ENCODE measurements around the gene GJA5. TPM values are rescaled to one million over a fixed set of nuclear protein-coding genes. Genes with fewer than 3 reads are reported as not detected.

Gene GJA5
- total RNA-seq, 1 donor from 2014 or later = 0.27 TPM

DNA sequence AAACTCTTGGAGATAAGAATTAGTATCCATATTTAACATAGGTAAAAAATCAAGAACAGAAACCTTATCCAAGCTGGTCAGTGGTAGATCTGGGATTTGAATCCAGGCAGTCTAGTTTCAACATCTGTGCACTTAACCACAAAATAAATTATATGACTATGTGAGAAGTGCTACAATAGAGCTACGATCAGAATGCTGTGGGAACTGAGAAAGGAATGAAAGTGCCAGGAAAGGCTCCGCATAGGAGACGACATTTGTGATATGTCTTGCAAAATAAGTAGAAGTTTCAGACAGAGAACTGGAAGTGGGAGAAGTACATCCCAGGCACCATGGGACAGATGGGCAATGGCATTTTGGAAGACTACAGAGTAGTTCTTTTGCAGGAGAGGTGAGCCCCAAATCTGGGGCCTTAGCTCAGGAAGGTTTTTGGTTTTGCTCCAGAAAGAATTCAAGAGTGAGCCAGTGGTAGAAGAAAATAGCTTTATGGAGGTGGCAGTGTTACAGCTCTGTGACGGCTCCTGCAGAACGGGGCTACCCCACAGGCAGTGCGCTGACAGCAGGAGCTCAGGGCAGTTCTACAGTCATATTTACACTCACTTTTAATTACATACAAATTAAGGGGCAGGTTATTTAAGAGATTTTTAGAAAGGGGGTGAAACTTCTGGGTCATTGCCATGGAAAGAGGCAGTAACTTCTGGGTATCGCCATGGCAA lies 25.5 kb upstream of the GJA5 start:
- Mint-ChIP-seq H3K27me3 (ENCODE audit: low read depth, unreplicated experiment) (peaks cover 30% of the 10 kb centered on the region), H3K4me3 (ENCODE audit: unreplicated experiment) (no peak overlapping the region), H3K36me3 (ENCODE audit: low read depth, unreplicated experiment) (no peaks in the 10 kb centered on the region), H3K9me3 (ENCODE audit: unreplicated experiment) (peaks cover 11% of the 10 kb centered on the region), H3K4me1 (ENCODE audit: low read depth, unreplicated experiment) (no peaks in the 10 kb centered on the region), H3K27ac (ENCODE audit: unreplicated experiment) (no peak overlapping the region)
- no peak overlapping the region for H3K4me3 ChIP-seq (ENCODE audit: insufficient read depth, low read depth, low read length)
- TF ChIP-seq EZH2 (IDR thresholded peaks at IDR 0.05; ENCODE audit: insufficient read depth, low read length) = no peak
- TF ChIP-seq, protein P1, sequence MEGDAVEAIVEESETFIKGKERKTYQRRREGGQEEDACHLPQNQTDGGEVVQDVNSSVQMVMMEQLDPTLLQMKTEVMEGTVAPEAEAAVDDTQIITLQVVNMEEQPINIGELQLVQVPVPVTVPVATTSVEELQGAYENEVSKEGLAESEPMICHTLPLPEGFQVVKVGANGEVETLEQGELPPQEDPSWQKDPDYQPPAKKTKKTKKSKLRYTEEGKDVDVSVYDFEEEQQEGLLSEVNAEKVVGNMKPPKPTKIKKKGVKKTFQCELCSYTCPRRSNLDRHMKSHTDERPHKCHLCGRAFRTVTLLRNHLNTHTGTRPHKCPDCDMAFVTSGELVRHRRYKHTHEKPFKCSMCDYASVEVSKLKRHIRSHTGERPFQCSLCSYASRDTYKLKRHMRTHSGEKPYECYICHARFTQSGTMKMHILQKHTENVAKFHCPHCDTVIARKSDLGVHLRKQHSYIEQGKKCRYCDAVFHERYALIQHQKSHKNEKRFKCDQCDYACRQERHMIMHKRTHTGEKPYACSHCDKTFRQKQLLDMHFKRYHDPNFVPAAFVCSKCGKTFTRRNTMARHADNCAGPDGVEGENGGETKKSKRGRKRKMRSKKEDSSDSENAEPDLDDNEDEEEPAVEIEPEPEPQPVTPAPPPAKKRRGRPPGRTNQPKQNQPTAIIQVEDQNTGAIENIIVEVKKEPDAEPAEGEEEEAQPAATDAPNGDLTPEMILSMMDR (IDR thresholded peaks at IDR 0.05; ENCODE audit: insufficient read depth, low read depth, low read length) = no peak
- DNase-seq (ENCODE audit: low read depth) (peak; percentile 10), FAIRE-seq (no peak)
- H3K9ac ChIP-seq (ENCODE audit: low read length) = no peak overlapping the region
- H3K27ac ChIP-seq (ENCODE audit: low read depth, low read length) = no peak overlapping the region
- H4K20me1 ChIP-seq (ENCODE audit: insufficient read depth, low read length) = no peaks in the 10 kb centered on the region
- no peak overlapping the region for H3K4me2 ChIP-seq (ENCODE audit: low read length)
- no peak overlapping the region for H2AFZ ChIP-seq (ENCODE audit: low read depth, low read length)
- peaks cover 3% of the 10 kb centered on the region for H3K27me3 ChIP-seq (ENCODE audit: insufficient read depth, low read length)
- H3K9me3 ChIP-seq (ENCODE audit: insufficient read depth, low read depth, low read length) = no peaks in the 10 kb centered on the region
- no peaks in the 10 kb centered on the region for H3K4me1 ChIP-seq (ENCODE audit: insufficient read depth, low read length)
- no peaks in the 10 kb centered on the region for H3K79me2 ChIP-seq (ENCODE audit: insufficient read depth, low read length)
- H3K36me3 ChIP-seq (ENCODE audit: insufficient read depth, low read length) = no peaks in the 10 kb centered on the region

DNA sequence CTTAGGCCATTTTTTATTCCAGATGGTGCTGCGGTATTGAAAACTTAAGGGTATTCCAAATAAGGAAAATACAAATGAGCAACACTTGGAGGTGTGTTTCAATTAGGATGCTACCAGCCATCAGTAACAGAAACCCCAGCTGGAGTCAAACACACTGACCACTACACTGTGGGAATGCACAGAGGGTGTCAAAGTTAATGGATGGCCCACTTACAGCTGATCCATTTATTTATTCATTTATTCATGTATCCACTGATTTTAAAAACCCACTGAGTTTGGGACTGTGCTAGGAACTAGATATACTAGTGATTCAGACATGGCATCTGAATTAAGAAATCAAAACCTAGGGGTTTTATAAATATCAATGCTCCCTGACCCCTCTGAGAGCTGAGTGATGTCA lies 24.5 kb upstream of the GJA5 start:
- Mint-ChIP-seq H3K27me3 (ENCODE audit: low read depth, unreplicated experiment) (peaks cover 30% of the 10 kb centered on the region), H3K27ac (ENCODE audit: unreplicated experiment) (no peak overlapping the region), H3K9me3 (ENCODE audit: unreplicated experiment) (peaks cover 8% of the 10 kb centered on the region), H3K36me3 (ENCODE audit: low read depth, unreplicated experiment) (no peaks in the 10 kb centered on the region), H3K4me1 (ENCODE audit: low read depth, unreplicated experiment) (no peaks in the 10 kb centered on the region), H3K4me3 (ENCODE audit: unreplicated experiment) (no peak overlapping the region)
- no peak for TF ChIP-seq EZH2 (IDR thresholded peaks at IDR 0.05; ENCODE audit: insufficient read depth, low read length)
- TF ChIP-seq, protein P1 (IDR thresholded peaks at IDR 0.05; ENCODE audit: insufficient read depth, low read depth, low read length) = no peak
- H3K27me3 ChIP-seq (ENCODE audit: insufficient read depth, low read length) = peaks cover 3% of the 10 kb centered on the region
- H3K9me3 ChIP-seq (ENCODE audit: insufficient read depth, low read depth, low read length) = no peaks in the 10 kb centered on the region
- H3K9ac ChIP-seq (ENCODE audit: low read length) = no peak overlapping the region
- H4K20me1 ChIP-seq (ENCODE audit: insufficient read depth, low read length) = no peaks in the 10 kb centered on the region
- no peak overlapping the region for H2AFZ ChIP-seq (ENCODE audit: low read depth, low read length)
- FAIRE-seq (no peak), DNase-seq (ENCODE audit: low read depth) (peak; percentile 8)
- no peak overlapping the region for H3K4me3 ChIP-seq (ENCODE audit: insufficient read depth, low read depth, low read length)
- H3K4me2 ChIP-seq (ENCODE audit: low read length) = no peak overlapping the region
- H3K79me2 ChIP-seq (ENCODE audit: insufficient read depth, low read length) = no peaks in the 10 kb centered on the region
- H3K27ac ChIP-seq (ENCODE audit: low read depth, low read length) = no peak overlapping the region
- no peaks in the 10 kb centered on the region for H3K4me1 ChIP-seq (ENCODE audit: insufficient read depth, low read length)
- H3K36me3 ChIP-seq (ENCODE audit: insufficient read depth, low read length) = no peaks in the 10 kb centered on the region

DNA sequence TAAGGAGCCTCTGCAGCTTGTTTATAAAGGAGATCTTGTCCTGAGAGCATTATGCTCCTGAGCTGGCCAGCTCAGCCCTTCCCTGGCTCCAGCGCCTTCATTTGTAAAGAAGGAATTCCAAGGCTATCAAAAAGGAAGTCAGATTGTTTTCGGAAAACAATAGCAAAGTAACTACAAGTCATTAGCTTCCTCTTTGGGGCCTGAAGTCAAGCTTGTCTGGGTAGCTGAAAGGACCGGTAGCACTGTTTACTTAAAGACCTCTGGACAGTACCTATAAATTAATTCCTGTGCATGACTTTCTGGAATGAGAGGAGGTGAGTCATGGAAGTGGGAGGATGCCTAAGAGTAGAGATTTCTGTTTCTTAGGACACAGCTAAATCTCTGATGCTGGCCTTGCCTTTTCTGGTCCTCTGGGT lies 20.7 kb upstream of the GJA5 start:
- no peak for FAIRE-seq
- H3K4me3 Mint-ChIP-seq (ENCODE audit: unreplicated experiment) = no peak overlapping the region

More for the DNA sequence above, 20.7 kb upstream of the GJA5 start:
- DNase-seq (ENCODE audit: low read depth) = peak; percentile 25
- Mint-ChIP-seq H3K4me1 (ENCODE audit: low read depth, unreplicated experiment) (no peaks in the 10 kb centered on the region), H3K9me3 (ENCODE audit: unreplicated experiment) (peaks cover under 1% of the 10 kb centered on the region), H3K36me3 (ENCODE audit: low read depth, unreplicated experiment) (no peaks in the 10 kb centered on the region), H3K27me3 (ENCODE audit: low read depth, unreplicated experiment) (peaks cover 5% of the 10 kb centered on the region), H3K27ac (ENCODE audit: unreplicated experiment) (no peak overlapping the region)
- H3K9ac ChIP-seq (ENCODE audit: low read length) = no peak overlapping the region
- H3K36me3 ChIP-seq (ENCODE audit: insufficient read depth, low read length) = no peaks in the 10 kb centered on the region
- TF ChIP-seq, protein P1 (IDR thresholded peaks at IDR 0.05; ENCODE audit: insufficient read depth, low read depth, low read length) = no peak
- no peak for TF ChIP-seq EZH2 (IDR thresholded peaks at IDR 0.05; ENCODE audit: insufficient read depth, low read length)
- H3K4me1 ChIP-seq (ENCODE audit: insufficient read depth, low read length) = no peaks in the 10 kb centered on the region
- no peak overlapping the region for H3K4me2 ChIP-seq (ENCODE audit: low read length)
- H3K27ac ChIP-seq (ENCODE audit: low read depth, low read length) = no peak overlapping the region
- H2AFZ ChIP-seq (ENCODE audit: low read depth, low read length) = no peak overlapping the region
- H3K79me2 ChIP-seq (ENCODE audit: insufficient read depth, low read length) = no peaks in the 10 kb centered on the region
- H3K9me3 ChIP-seq (ENCODE audit: insufficient read depth, low read depth, low read length) = no peaks in the 10 kb centered on the region
- no peaks in the 10 kb centered on the region for H4K20me1 ChIP-seq (ENCODE audit: insufficient read depth, low read length)
- no peak overlapping the region for H3K4me3 ChIP-seq (ENCODE audit: insufficient read depth, low read depth, low read length)
- peaks cover 3% of the 10 kb centered on the region for H3K27me3 ChIP-seq (ENCODE audit: insufficient read depth, low read length)

All from astrocyte (in vitro differentiated cells and primary cell).